ENCODE results near the gene LRRIQ1.

The LRRIQ1 gene

DNA sequence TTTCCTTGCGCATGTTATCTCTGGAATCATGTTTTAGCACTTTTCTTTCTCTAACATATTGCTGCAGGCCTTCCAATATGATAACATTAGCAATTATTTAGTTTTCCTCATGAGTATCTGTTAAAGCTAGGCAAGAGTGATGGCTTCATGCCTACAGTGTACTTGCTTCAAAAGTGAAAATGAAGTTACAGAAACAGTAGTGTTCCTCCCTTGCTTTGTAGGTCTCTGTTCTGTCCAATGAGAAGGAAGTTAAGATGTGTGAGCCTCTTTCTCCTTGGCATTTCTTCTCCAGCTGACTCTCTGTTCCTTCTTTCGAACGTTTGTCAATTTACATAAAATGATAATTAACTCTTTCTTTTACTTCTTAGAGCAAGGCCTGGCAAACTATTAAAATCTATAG, 22.2 kb downstream of the LRRIQ1 start:
- DNase-seq: no peak

DNA sequence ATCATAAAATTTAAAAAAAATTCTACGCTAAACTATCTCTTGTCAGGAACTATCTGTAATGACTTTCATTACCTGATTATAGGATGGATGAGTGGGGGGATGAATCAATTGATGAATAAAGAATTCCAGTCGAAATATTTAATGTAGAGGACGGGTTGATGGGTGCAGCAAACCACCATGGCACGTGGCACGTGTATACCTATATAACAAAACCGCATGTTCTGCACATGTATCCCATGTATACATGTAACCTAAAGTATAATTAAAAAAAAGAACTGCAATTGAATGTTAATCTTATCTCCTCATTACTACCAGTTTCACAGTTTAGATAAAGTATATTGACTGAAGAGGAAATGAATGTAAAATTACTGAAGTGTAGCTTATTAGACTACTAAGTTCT, 23.4 kb downstream of the LRRIQ1 start:
- no peak for DNase-seq

DNA sequence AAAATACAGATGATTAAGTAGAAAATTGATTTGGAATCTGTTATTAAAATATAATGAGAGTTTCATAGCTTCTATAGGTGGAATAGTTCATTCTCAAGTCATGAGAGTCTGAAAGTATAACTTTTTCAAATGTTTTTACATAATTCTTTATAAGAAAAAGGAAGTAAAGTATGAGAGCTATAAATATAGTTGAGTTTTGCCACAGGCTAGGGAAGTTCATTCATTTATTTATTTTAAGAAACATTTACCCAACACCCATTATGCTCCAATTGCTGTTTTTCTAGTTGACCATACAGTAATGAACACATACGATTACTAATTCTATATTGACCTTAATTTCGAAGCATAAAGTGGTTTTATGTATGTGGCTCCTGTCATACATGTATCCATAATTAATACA, 24.8 kb downstream of the LRRIQ1 start:
- no peak for DNase-seq

DNA sequence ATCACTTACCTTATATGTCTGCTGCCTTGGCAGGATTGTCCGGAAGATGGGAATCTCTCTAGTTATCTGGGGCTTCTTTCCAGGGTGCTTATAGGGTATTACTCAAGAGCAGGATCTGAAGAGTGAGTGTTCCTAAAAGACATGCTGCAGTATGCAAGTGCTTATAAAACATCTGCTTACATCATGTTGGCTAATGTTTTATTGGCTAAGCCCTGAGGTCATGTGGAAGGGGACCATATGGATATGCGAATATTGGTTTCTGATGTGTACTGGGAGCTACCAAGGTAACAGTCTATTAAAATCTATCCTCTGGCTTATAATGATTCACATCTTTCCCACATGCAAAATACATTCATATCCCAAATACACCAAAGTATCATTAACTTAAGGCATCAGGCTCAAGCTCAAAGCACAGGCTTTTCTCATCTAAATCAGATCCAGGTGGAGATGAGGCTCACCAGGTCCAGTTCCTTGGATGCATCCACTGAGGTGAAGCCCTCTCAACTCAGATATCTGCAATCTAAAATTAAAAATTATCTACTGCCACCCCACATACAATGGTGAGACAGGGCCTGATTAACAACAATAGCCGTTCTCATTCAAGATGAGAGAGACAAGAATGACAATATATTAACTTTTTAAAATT, 29.8 kb downstream of the LRRIQ1 start:
- no peak for DNase-seq

DNA sequence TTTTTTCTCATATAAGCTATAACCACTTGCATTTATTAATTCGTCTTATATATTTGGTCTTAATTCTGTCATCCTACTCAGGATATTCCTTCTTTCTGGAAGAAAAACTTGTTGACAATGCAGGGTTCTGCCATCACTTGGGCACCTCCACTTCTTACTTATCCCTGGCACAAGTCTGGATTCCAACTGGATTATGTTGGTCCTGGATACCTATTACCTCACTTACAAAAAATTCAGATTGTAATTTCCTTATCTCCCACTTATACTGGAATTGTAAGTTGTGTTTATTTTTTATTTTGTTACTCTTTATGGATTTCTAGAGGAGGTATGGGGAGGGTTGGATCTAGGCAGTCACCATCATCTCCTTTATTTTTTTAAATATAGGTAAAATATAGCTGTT, 36.7 kb downstream of the LRRIQ1 start:
- no peak for DNase-seq

DNA sequence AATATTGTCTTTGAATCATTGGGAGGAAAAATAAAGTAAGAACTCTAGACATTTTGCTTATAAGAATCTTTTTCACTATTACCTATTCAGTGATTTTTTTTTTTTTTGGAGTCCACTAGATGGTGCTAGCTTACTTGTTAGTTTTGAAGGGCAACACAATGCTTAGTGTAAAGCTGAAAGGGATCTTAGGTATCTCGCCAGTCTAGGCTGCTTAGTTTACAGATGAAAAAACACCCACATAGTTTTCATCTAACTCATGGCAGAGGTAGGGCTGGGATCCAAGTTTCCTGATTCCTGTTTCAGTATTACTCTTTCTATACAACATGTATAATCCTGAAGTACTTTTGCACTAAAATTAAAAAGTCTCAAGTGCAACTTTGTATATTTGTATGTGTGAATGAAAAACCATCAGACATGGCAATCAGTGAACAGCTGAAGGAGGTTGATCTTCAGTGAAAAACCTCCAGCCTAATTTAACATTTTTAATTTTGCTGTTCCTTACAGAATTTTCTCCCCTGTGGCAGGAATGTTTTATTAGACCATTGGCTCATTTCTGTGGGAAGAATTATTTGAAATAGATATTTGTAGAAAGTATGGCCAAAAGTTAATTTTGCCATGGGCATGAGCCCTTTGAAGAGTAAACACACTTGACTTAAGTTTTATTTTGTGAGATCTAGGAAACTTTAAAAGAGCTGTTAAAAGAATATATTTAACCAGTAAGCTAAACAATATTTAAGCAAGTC, 40.7 kb downstream of the LRRIQ1 start:
- peak; percentile 55 for DNase-seq

DNA sequence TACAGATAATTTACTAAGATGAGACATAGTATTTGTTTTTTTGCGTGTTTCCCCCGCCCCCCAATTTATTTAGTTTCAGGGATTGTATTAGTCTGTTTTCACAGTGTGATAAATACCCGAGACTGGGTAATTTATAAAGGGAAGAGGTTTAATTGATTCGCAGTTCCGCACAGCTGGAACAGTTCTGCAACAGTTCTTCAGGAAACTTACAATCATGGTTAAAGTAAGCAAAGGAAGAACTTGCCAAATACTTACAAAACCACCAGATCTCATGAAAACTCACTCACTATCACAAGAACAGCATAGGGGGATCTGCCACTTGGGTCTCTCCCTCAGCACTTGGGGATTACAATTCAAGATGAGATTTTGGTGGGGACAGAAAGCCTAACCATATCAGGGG, 48.9 kb downstream of the LRRIQ1 start:
- no peak for DNase-seq

DNA sequence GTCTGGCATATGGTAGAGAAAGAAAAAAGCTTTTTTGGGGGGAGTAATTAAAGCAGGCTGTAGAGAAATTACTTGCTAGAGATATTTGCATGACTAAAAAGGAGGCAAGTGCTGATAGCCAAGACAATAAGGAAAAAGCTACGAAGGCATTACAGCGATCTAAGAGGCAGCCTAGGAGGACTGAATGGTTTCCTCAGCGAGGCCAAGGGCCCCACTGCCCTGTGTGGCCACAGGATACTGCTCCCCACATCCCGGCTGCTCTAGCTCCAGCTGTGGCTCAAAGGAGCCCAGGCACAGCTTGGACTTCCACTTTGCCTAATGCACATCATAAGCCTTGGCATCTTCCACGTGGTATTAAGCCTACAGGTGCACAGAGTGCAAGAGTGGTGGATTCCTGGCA, 53.6 kb downstream of the LRRIQ1 start:
- DNase-seq: no peak

DNA sequence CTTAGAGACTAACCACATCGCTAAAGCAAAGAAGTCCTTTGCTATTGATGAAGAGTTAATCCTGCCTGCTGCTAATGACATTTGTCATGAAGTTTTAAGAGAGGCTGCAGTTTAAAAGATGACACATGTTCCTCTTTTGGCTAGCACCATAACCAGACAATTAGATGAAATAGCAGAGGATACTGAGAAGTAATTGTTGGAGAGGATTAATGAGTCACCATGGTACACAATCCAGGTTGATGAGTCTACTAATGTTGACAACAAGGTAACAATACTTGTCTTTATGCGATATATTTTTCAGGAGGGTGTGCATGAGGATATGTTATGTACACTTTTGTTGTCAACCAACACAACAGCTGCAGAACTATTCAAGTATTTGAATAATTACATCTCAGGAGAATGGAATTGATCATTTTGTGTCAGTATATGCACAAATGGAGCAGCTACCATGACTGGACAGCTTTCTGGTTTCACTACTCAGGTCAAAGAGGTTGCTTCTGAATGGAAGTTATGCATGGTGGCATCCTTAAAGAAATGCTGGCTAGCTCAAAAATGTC, 56.7 kb downstream of the LRRIQ1 start:
- no peak for DNase-seq

DNA sequence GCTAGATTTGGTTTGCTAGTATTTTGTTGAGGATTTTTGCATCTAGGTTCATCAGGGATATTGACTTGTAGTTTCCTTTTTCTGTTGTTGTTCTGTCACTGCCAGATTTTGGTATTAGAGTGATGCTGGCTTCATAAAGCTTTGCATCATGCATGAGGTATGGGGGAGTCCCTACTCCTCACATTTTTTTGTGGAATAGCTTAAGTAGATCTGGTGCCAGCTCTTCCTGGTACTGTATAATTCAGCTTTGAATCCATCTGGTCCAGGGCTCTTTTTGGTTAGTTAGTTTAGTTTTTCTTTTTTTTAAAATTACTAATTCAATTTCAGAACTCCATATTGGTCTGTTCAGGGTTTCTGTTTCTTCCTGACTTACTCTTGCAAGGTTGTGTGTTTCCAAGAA, 59.4 kb downstream of the LRRIQ1 start:
- DNase-seq: no peak

DNA sequence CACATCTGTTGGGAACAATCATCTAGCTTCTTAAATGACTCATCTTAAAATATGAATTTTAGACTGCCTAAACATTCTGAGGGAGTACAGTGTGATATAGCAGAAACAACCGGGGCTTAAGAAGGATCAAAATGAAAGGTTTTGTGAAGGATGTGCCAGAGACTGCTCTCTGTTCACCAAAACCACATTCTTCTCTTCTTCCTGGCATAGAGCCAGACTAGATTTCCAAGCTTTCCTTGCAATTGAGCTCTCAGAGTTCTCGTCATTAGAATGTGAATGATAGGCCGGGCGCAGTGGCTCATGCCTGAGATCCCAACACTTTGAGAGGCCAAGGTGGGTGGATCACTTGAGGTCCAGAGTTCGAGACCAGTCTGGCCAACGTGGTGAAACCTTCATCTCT, 94.5 kb downstream of the LRRIQ1 start:
- no peak for DNase-seq

DNA sequence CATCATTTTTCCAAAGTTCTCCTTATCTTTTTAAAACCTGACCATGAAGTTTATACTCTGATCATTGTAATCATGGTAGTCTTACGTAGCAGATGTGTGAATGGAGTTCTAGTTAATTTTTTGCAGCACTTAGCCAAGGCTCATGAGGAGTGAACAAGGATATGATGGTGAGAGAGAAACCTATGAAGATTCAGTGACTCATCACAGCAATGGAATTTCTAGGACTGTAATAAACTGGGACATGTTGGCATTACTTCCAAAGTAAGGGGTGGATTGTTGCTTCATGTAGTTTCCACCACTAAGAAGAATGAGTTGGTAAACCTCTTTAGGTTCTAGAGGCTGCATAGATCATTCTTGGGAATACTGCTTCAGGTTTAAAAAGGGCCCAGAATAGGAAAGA, 102.7 kb downstream of the LRRIQ1 start:
- no peak for DNase-seq

DNA sequence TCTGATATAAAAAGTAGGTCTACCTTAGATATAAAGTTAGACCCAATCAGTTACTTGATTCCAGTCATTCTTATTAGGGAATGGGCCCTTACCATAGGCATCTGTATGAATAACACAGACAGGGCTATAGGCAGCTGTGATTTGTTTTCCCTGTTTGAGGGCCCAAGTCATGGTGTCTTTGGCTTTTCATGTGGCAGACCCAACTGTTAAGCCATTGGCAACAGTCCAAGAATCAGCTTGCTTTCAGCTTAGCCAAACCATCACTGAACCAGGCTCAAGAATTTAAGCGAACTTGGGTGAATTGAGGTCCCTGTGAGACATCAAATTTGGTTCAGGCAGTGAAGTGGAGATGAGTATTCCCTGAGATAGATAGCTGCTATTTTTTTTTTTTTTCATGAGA, 111.2 kb downstream of the LRRIQ1 start:
- no peak for DNase-seq

DNA sequence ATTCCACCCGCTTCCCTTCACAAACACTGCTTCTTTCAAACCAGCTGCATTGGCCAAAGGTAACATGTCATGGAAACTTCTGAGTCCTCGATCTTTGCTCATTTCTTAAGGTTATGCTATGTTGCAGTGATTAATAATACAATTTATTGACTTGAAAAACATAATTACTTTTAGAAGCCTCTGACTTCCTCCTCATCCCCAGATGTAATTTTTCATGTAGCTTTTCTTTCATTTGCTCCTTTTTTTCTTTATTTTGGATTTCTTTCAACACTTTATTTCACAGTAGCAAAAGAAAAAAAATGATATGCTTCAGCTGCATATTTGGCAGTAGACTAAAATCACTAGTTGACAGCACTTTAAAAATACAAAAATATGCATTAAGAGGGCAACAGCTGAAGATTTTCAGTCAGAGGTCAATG, 116.2 kb downstream of the LRRIQ1 start:
- DNase-seq: no peak

DNA sequence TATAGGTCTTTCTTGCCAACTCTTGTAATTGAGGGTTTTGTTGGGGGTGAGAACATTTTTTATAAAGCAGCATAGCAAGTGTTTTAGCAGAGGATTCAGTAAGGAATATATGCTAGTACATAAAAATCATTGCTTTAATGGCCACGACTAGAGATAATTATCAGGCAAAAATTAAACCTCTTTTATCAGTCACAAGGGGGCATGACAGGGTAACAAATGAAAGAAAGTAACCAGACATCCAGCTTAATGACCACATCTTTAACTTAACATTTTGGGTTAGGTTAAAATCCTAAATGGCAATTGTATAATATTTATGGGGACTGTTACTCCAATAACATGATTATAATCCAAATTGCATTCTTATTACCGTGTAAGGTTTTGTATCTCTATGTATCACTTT, 119.6 kb downstream of the LRRIQ1 start:
- DNase-seq: no peak

DNA sequence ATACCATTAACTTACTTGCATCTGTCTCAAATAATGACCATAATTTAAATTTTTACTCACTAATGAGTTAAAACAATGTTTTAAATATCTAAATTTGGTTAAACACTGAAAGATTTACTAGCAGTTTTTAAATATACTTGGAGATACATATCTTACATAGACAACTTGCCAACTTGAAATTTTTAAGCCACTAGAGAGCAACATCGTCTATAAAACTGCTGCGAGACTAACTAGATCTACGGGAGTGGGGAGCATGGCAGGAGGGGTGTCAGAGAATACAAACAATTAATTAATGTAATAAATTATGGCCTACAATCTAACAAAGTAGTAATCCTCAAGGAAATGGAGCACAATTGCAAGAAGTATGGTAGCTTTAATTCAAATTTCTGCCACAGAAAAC, 120.4 kb downstream of the LRRIQ1 start:
- DNase-seq: no peak

DNA sequence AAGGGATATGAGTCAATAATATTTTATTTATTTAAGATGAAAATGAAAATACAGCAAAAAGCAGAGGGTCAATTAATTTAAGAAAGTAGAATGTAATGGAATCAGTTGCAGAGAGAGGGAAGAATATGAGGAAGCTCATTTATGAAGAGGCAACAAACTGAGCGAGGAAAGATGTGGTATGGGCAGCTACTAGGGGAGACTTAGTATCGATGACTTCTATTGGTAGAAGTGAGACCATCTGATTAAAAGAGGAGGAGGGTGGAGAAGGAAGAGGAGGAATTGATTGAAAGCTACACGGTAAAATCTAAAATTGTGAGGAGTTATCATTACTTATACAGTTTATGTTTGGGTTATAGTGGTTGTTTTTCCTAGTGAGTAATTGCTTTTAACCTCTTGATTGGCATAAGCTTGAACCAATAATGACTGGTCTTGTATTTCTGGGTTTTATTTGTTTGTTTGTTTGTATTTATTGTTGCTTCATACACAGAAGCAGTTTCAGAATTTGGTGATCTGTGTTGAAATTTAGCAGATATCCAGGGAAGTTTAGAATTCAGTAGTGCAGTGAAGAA, 121.0 kb downstream of the LRRIQ1 start:
- DNase-seq: no peak

DNA sequence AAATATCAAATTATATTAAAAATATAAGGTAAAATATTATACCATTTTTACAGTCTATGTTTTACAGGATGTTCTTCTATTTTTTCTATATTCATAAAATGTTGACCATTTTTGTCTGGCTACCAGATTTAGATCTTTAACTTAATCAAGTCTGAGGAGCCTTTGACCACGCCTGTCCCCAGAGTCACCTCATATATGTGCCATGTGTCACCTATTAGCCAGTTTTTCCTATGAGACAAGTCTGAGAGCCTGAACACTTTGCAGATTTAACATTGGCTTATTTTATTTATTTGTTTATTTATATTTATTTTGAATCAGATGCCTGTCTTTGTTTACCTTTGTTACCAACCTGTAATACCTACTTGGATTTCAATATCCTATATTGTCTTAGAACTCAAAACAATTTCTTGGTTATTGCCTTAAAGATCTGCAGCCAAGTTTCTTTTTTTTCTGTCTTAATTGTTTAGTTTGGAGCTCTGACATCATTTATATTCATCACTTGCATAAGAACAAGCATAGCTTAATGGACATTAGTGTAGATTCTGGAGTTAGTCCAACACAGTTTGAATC, 127.7 kb downstream of the LRRIQ1 start:
- DNase-seq: no peak

DNA sequence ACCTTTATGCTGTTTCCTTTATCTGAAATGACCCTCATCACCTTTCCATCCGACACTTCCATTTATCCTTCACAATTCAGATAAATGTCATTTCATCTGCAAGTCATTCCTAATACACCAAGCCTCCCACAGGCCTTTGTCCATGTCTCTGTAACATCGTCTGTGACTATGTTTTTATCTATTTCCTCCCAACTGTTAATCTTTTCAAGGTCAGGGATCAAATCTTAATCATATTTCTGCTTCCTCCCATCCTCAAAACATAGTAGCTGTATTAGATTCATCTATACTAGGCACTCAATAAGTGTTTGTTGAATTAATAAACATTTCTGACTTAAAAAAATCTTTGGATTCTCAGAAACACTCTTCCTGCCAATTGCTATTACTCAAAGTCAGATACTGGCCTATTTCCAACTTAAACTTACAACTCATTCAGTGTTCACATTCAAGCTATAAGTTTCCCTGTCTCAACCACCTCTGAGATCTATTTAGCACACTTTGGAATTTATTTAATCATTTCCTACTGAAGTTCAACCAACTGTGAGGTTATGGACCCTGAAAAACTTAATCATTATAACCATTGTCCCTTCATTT, 143.6 kb downstream of the LRRIQ1 start:
- no peak for DNase-seq

DNA sequence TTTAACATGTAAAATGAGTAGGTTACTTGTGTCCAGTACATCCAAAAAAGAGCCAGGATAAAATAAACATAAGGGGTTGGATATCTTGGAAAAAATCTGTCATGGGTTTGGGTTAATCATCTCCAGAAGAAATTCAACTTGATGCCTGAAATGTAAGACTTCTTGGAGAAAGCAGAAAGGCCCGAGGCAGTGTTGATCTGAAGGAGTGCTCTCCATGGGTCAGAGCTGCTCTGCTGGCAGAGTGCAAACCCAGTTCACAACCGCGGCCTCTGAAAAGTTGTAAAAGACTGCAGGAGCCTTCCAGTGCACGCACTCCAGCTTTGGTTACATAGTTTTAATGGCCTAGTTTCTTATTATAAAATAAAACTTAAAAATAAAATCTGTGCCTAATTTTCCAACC, 146.5 kb downstream of the LRRIQ1 start:
- DNase-seq: no peak

DNA sequence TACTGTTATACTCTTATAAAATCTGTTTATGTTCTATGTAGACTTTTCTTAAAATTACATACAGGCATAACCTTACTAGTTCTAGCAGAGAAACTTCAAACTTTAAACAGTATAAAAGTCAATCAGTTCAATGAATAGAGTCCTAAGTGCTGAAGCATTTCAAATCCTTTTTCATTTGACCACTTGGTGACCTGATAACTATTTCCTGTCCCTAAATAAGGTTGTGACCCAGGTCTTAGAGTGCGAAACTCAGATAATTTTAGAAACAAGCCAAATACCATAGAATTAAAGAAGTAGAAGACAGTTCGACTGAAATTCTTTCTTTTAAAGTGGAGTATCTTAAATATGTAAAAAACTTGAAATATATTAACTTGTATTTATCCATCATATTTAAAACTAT, 147.7 kb downstream of the LRRIQ1 start:
- DNase-seq: no peak

DNA sequence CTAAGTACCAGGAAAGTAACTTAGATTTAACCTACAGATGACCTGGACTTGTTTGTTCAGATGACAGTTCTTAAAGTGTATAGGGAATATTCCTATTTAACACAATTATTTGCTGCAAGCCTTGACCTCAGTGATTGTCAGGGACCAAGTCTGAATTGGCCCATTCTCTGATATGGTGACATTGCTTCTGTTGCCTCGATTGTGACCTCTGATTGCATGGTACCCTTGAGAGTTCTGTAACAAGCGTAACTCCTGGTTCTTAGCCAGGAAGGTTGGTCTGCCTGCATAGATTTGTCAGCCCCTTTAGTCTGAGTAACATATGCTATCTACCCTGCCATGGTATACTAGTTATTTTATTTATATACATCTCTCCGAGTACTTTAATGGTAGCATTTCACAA, 150.1 kb downstream of the LRRIQ1 start:
- no peak for DNase-seq

DNA sequence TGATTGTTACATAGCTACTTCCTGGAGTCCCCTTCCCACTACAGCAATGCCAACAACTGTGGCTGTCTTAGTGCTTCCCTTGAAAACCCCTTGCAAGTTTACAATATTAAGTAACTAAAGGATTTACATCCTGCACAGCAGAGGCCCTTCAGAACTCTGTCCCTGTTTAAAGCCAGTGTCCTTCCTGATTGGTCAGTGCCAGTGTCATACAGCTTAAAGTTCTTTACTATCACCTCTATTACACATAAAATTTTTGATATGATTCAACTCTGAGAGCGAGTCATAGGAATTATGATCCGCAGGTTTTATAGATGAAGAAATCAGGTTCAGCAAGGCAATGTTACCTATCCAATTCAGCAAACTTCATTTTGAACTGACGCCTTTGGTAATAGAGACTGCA, 152.5 kb downstream of the LRRIQ1 start:
- DNase-seq: no peak

DNA sequence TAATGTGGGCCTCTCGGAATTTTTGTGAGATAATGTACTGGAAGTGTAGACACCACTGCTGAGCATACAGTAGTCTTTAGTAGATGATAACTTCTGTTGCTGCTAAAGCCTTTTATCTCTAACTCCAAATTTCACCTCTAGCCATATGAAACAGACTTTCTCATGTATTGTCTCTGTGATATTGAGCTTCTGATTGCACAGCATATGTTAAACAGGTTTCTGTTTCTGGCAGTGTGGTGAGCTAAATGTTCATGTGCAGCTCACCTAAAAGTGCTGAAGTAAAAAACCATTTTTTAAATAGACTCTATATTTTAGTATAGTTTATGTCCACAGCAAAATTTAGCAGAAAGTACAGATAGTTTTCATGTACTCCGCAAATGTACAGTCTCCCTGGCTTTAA, 154.6 kb downstream of the LRRIQ1 start:
- no peak for DNase-seq
